ENCODE data around the gene LTBR. TPM values are rescaled to one million over a fixed set of nuclear protein-coding genes. Genes with fewer than 3 reads are reported as not detected.

Gene LTBR
- total and polyA plus RNA-seq, 2 of the 4 experiments (the other 2 are of a cell fraction): 19.7 to 62.5 TPM

GRCh38 chr12:6355491-6356373 lies 28.2 kb upstream of the LTBR start (continued):
- no peak for TF ChIP-seq RCOR1 (IDR thresholded peaks at IDR 0.05; ENCODE audit: insufficient replicate concordance, low read length)

GRCh38 chr12:6356374-6356820 lies 27.6 kb upstream of the LTBR start:
- no peak overlapping the region for H4K91ac ChIP-seq (ENCODE audit: insufficient read depth, low read depth, low read length)
- no peak overlapping the region for H2AK9ac ChIP-seq (replicated peaks; ENCODE audit: low read depth, low read length, poor library complexity)
- no peak overlapping the region for H3K14ac ChIP-seq (replicated peaks; ENCODE audit: low read depth, low read length)
- no peaks in the 10 kb centered on the region for H3K79me1 ChIP-seq (ENCODE audit: low read depth in 1 of 2, low read length in 2 of 2)
- H3K23ac ChIP-seq (ENCODE audit: low read depth, low read length): no peak overlapping the region
- WGBS, 2 experiments (ENCODE audit: extremely low coverage in 2 of 2, insufficient read length in 1 of 2): 90% methylated on average over 4 of the region's 5 CpGs; no CpG with 5 or more reads in 1 of the 2 experiments
- H2BK120ac ChIP-seq (ENCODE audit: low read depth, low read length): no peak overlapping the region
- H4K5ac ChIP-seq (ENCODE audit: low read depth, low read length): no peak overlapping the region
- ChIA-PET POLR2A (ENCODE audit: unreplicated experiment) (no interaction called here), CTCF (interaction anchor here (1.0 kb wide), 1 partner anchor 109 kb away, joined by 3 read pairs; no protein-coding TSS in a partner anchor)
- no peaks in the 10 kb centered on the region for H3K9me3 ChIP-seq (ENCODE audit: control insufficient read depth, insufficient read depth, low read length)
- H3K4ac ChIP-seq (ENCODE audit: low read depth, low read length): no peak overlapping the region
- no peak overlapping the region for H2BK20ac ChIP-seq (ENCODE audit: low read depth, low read length)
- no peak for DNase-seq
- H3K27me3 ChIP-seq (ENCODE audit: control insufficient read depth, insufficient read depth, low read length): peaks cover 9% of the 10 kb centered on the region
- H3K9ac ChIP-seq (ENCODE audit: low read depth, low read length): no peak overlapping the region
- intact Hi-C loops (cut with micrococcal nuclease) (no loop called here), in situ Hi-C loops (cut with MboI; ENCODE audit: low sequenced_read_pairs) (no loop called here), dilution Hi-C loops (cut with HindIII; ENCODE audit: low sequenced_read_pairs, unreplicated experiment) (no loop called here)
- no peak overlapping the region for H3K4me3 ChIP-seq (ENCODE audit: insufficient read depth, low read depth, low read length)
- no peak overlapping the region for H3K4me2 ChIP-seq (ENCODE audit: low read depth, low read length)
- no peak for ATAC-seq (ENCODE audit: low read depth)
- H2AFZ ChIP-seq (replicated peaks; ENCODE audit: low read length, poor library complexity): peak overlapping the region; percentile 53
- no peak for TF ChIP-seq CHD1 (IDR thresholded peaks at IDR 0.05; ENCODE audit: low read depth, low read length)
- TF ChIP-seq BHLHE40 (IDR thresholded peaks at IDR 0.05; ENCODE audit: low read depth, low read length): no peak
- TF ChIP-seq RFX5 (IDR thresholded peaks at IDR 0.05; ENCODE audit: low read depth, low read length): no peak
- H2BK15ac ChIP-seq (ENCODE audit: low read depth, low read length): no peak overlapping the region
- peaks cover 4% of the 10 kb centered on the region; the same call in 1 of the 2 replicates for H3K4me1 ChIP-seq (ENCODE audit: control insufficient read depth, insufficient read depth, low read length)
- H4K20me1 ChIP-seq (ENCODE audit: insufficient read depth, low read length): no peaks in the 10 kb centered on the region
- H2AK5ac ChIP-seq (ENCODE audit: low read depth, low read length): no peak overlapping the region; the same call in 1 of the 2 replicates
- no peak overlapping the region for H3K56ac ChIP-seq (ENCODE audit: extremely low read depth, insufficient read depth, low read length)
- no TSS peak for BruUV-seq (replicated peaks)
- H3K27ac ChIP-seq (ENCODE audit: insufficient read depth, low read length): no peak overlapping the region
- H3K9me1 ChIP-seq (ENCODE audit: insufficient read depth, low read length): no peaks in the 10 kb centered on the region
- H3K36me3 ChIP-seq (ENCODE audit: control insufficient read depth, insufficient read depth, low read length): no peaks in the 10 kb centered on the region
- no peak overlapping the region for H2BK5ac ChIP-seq (ENCODE audit: low read depth, low read length, poor library complexity, severe bottlenecking)
- no peak overlapping the region for H3K18ac ChIP-seq (ENCODE audit: low read depth, low read length)
- H4K8ac ChIP-seq (ENCODE audit: low read depth in 2 of 2, low read length in 2 of 2): no peak overlapping the region
